NOMO-1 treated with DMSO at 0.1 percent for 48 hours (cell line): ENCODE measurements around the gene MAGI2.

Source experiments
- DNase-seq: peaks from one replicate; lab custom pipeline; 2025; ENCODE audit not compliant: unreplicated experiment; lab: John Stamatoyannopoulos, UW

Gene MAGI2

GRCh38 chr7:79272066-79272669 lies 181.3 kb downstream of the MAGI2 start:
- peak; percentile 51 for DNase-seq

GRCh38 chr7:79268730-79269129 lies 184.7 kb downstream of the MAGI2 start:
- DNase-seq: no peak

GRCh38 chr7:79258826-79259225 lies 194.6 kb downstream of the MAGI2 start:
- peak; percentile 47 for DNase-seq

- DNase-seq: no peak
Measured at GRCh38 chr7:79257959-79258358, 195.5 kb downstream of the MAGI2 start.

GRCh38 chr7:79245623-79246249 lies 207.7 kb downstream of the MAGI2 start:
- DNase-seq: no peak

- DNase-seq: no peak
Measured at GRCh38 chr7:79244482-79244881, 209.0 kb downstream of the MAGI2 start.

- no peak for DNase-seq
Measured at GRCh38 chr7:79241288-79242060, 212.0 kb downstream of the MAGI2 start.

- DNase-seq: no peak
Measured at GRCh38 chr7:79240413-79240812, 213.1 kb downstream of the MAGI2 start.

GRCh38 chr7:79236352-79237028 lies 217.0 kb downstream of the MAGI2 start:
- DNase-seq: no peak

GRCh38 chr7:79227044-79227443 lies 226.4 kb downstream of the MAGI2 start:
- no peak for DNase-seq

GRCh38 chr7:79221211-79221610 lies 232.3 kb downstream of the MAGI2 start:
- DNase-seq: no peak

GRCh38 chr7:79217976-79218626 lies 235.4 kb downstream of the MAGI2 start:
- no peak for DNase-seq

GRCh38 chr7:79217468-79217867 lies 236.0 kb downstream of the MAGI2 start:
- no peak for DNase-seq

- no peak for DNase-seq
Measured at GRCh38 chr7:79216236-79216635, 237.2 kb downstream of the MAGI2 start.

- no peak for DNase-seq
Measured at GRCh38 chr7:79212334-79212733, 241.1 kb downstream of the MAGI2 start.

- DNase-seq: no peak
Measured at GRCh38 chr7:79211724-79212123, 241.7 kb downstream of the MAGI2 start.

GRCh38 chr7:79199961-79200360 lies 253.5 kb downstream of the MAGI2 start:
- no peak for DNase-seq

- DNase-seq: no peak
Measured at GRCh38 chr7:79199266-79199665, 254.2 kb downstream of the MAGI2 start.

- DNase-seq: no peak
Measured at GRCh38 chr7:79185605-79186004, 267.9 kb downstream of the MAGI2 start.

- no peak for DNase-seq
Measured at GRCh38 chr7:79182283-79182682, 271.2 kb downstream of the MAGI2 start.

- DNase-seq: no peak
Measured at GRCh38 chr7:79180533-79180932, 272.9 kb downstream of the MAGI2 start.
